ENCODE data around the gene FLRT2.

The FLRT2 gene

GRCh38 chr14:85601690-85602089 lies 71.7 kb downstream of the FLRT2 start:
- TF ChIP-seq, protein P1, sequence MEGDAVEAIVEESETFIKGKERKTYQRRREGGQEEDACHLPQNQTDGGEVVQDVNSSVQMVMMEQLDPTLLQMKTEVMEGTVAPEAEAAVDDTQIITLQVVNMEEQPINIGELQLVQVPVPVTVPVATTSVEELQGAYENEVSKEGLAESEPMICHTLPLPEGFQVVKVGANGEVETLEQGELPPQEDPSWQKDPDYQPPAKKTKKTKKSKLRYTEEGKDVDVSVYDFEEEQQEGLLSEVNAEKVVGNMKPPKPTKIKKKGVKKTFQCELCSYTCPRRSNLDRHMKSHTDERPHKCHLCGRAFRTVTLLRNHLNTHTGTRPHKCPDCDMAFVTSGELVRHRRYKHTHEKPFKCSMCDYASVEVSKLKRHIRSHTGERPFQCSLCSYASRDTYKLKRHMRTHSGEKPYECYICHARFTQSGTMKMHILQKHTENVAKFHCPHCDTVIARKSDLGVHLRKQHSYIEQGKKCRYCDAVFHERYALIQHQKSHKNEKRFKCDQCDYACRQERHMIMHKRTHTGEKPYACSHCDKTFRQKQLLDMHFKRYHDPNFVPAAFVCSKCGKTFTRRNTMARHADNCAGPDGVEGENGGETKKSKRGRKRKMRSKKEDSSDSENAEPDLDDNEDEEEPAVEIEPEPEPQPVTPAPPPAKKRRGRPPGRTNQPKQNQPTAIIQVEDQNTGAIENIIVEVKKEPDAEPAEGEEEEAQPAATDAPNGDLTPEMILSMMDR (IDR thresholded peaks at IDR 0.05), result no peak

- TF ChIP-seq, protein P1 (IDR thresholded peaks at IDR 0.05), result no peak
These were observed 72.4 kb downstream of the FLRT2 start for GRCh38 chr14:85602345-85602744.

DNA sequence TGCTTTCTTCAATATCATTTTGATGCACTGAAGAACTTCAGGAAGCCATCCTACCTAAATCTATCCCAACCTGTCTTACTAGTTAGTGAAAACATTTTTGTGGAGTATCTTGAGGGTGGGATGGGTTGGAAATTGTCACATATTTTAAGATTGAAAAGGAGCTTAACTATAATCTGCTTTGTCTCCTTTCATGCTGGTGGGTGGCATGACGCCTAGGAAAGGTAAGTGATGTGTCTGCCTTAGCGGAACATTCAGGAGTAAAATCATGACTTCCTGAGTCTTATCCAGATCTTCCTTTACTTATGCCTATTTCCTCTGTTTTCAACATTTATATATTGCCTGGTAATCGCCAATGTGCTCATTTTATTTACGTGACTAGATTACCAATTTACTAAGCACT lies 74.1 kb downstream of the FLRT2 start:
- TF ChIP-seq, protein P1 (IDR thresholded peaks at IDR 0.05), result no peak

DNA sequence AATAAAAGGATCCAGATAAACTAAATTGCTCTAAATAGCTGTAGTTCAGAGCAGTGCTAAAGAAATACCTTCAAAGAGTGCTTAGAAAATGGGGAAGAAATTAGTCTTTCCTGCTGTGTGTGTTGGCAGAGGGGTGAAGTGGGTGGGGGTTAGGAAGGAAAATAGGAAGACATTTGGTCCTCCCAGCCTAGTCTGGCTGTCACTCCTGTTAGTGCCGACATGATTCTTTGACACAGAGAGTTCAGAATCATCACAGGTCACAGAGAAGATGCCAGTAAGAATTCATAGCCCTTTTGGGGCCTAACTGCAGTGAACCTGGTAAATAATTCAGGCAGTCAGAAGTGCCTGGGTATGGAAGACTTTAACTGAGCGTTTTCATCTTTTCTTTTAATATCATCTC lies 74.8 kb downstream of the FLRT2 start:
- TF ChIP-seq, protein P1 (IDR thresholded peaks at IDR 0.05), result no peak

DNA sequence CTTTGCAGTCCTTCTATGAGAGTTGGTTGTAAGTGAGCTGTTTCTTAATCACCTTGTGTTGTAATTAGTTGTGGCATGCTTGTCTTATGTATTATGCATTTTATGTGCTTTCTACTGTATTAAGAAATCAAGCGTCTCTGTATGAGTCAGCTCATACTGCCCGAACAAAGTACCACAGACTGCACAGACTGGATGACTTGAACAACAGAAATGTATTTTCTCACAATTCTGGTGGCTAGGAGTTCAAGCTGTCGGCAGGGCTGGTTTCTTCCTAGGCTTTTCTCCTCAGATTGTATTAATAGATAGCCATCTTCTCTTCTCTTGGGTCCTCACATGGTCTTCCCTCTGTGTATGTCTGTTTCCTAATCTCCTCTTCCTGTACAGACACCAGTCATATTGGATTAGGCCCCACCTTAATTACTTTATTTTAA lies 77.7 kb downstream of the FLRT2 start:
- TF ChIP-seq, protein P1 (IDR thresholded peaks at IDR 0.05), result no peak

- TF ChIP-seq, protein P1 (IDR thresholded peaks at IDR 0.05), result no peak
These were observed 83.6 kb downstream of the FLRT2 start for GRCh38 chr14:85613496-85613895.

GRCh38 chr14:85616386-85616885 lies 86.5 kb downstream of the FLRT2 start:
- TF ChIP-seq, protein P1 (IDR thresholded peaks at IDR 0.05), result no peak

DNA sequence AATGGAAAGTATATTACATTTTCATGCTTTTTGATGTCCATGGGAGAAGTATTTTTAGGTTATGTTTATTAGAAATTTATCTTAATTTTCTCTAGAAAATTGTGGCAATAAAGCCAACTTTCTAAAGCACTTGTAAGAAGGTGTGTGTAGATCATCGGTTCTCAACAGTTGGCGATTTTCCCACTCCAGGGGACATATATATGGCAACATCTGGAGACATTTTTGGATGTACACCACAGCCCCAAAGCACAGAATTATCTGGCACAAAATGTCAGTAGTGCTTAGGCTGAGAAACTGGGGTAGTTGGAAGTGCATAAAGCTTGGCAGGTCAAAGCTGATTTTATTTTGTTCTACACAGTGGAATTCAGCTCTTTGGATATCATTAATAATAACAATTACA lies 86.9 kb downstream of the FLRT2 start:
- TF ChIP-seq, protein P1 (IDR thresholded peaks at IDR 0.05), result no peak

Data from LNCAP (cell line).